ENCODE data around the gene NAALADL2. TPM values are rescaled to one million over a fixed set of nuclear protein-coding genes. Genes with fewer than 3 reads are reported as not detected.

The NAALADL2 gene
- total and polyA plus RNA-seq, 9 of the 15 experiments (the other 6 are each of a cell fraction or from before 2014, with no cell fraction given), result 0.29 to 1.1 (median 0.79) TPM; not detected in 1

- Histone ChIP-seq H3K27ac (ENCODE audit: extremely low read depth, low read depth, low read length) (no peak overlapping the region), H4K20me1 (replicated peaks; ENCODE audit: control insufficient read depth, insufficient read depth, low read length) (no peaks in the 10 kb centered on the region), H3K36me3 (ENCODE audit: control insufficient read depth, insufficient read depth, low read length) (no peaks in the 10 kb centered on the region), H3K27me3 (ENCODE audit: control insufficient read depth in 2 of 2, insufficient read depth in 2 of 2, low read length in 2 of 2) (no peaks in the 10 kb centered on the region), H2AFZ (ENCODE audit: low read depth, low read length) (no peak overlapping the region), H3K4me2 (ENCODE audit: insufficient read depth, low read length) (no peak overlapping the region), H3K9ac (ENCODE audit: insufficient read depth in 1 of 2, low read depth in 2 of 2, low read length in 2 of 2) (no peak overlapping the region), H3K9me1 (ENCODE audit: control insufficient read depth, insufficient read depth, low read length) (no peaks in the 10 kb centered on the region), H3K4me3 (no peak overlapping the region), H3K79me2 (ENCODE audit: control insufficient read depth, insufficient read depth, low read length) (no peaks in the 10 kb centered on the region), H3K4me1 (replicated peaks in 1 of 2; ENCODE audit: control insufficient read depth in 2 of 2, insufficient read depth in 2 of 2, low read length in 2 of 2) (no peaks in the 10 kb centered on the region), H3K9me3 (replicated peaks; ENCODE audit: control insufficient read depth, insufficient read depth, low read depth, low read length) (no peaks in the 10 kb centered on the region; the same call in 1 of the 2 replicates)
- no TSS peak for BruUV-seq (replicated peaks)
- intact Hi-C loops (cut with micrococcal nuclease) (no loop called here), in situ Hi-C loops (cut with MboI) (no loop called here)
- DNase-seq (ENCODE audit: extremely low read depth in 1 of 4, low spot score in 3 of 4), result no peak
- POLR2A ChIA-PET, result no interaction called here
- no peak for ATAC-seq
- no peak for FAIRE-seq
- WGBS (ENCODE audit: insufficient coverage, low coverage, missing lambda C conversion rate), result 0% methylated on average over 1 of the region's 1 CpG
- CTCF ChIA-PET (ENCODE audit: low intra/inter-chr PET ratio), result no interaction called here
- no peak for TF ChIP-seq ZNF717 (CRISPR knock-in tag; IDR thresholded peaks at IDR 0.05)
- TF ChIP-seq, protein P1, sequence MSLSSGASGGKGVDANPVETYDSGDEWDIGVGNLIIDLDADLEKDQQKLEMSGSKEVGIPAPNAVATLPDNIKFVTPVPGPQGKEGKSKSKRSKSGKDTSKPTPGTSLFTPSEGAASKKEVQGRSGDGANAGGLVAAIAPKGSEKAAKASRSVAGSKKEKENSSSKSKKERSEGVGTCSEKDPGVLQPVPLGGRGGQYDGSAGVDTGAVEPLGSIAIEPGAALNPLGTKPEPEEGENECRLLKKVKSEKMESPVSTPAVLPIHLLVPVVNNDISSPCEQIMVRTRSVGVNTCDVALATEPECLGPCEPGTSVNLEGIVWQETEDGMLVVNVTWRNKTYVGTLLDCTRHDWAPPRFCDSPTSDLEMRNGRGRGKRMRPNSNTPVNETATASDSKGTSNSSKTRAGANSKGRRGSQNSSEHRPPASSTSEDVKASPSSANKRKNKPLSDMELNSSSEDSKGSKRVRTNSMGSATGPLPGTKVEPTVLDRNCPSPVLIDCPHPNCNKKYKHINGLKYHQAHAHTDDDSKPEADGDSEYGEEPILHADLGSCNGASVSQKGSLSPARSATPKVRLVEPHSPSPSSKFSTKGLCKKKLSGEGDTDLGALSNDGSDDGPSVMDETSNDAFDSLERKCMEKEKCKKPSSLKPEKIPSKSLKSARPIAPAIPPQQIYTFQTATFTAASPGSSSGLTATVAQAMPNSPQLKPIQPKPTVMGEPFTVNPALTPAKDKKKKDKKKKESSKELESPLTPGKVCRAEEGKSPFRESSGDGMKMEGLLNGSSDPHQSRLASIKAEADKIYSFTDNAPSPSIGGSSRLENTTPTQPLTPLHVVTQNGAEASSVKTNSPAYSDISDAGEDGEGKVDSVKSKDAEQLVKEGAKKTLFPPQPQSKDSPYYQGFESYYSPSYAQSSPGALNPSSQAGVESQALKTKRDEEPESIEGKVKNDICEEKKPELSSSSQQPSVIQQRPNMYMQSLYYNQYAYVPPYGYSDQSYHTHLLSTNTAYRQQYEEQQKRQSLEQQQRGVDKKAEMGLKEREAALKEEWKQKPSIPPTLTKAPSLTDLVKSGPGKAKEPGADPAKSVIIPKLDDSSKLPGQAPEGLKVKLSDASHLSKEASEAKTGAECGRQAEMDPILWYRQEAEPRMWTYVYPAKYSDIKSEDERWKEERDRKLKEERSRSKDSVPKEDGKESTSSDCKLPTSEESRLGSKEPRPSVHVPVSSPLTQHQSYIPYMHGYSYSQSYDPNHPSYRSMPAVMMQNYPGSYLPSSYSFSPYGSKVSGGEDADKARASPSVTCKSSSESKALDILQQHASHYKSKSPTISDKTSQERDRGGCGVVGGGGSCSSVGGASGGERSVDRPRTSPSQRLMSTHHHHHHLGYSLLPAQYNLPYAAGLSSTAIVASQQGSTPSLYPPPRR (CRISPR knock-in tag; IDR thresholded peaks at IDR 0.05; ENCODE audit: borderline replicate concordance), result no peak
- TF ChIP-seq MEF2D (tag; conservative IDR thresholded peaks at IDR 0.05; ENCODE audit: low read depth), result no peak
- no peak for TF ChIP-seq ZNF12 (CRISPR knock-in tag; IDR thresholded peaks at IDR 0.05)
- TF ChIP-seq, protein P2, sequence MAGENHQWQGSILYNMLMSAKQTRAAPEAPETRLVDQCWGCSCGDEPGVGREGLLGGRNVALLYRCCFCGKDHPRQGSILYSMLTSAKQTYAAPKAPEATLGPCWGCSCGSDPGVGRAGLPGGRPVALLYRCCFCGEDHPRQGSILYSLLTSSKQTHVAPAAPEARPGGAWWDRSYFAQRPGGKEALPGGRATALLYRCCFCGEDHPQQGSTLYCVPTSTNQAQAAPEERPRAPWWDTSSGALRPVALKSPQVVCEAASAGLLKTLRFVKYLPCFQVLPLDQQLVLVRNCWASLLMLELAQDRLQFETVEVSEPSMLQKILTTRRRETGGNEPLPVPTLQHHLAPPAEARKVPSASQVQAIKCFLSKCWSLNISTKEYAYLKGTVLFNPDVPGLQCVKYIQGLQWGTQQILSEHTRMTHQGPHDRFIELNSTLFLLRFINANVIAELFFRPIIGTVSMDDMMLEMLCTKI (IDR thresholded peaks at IDR 0.05; ENCODE audit: partially characterized antibody), result no peak
- TF ChIP-seq, protein P3, sequence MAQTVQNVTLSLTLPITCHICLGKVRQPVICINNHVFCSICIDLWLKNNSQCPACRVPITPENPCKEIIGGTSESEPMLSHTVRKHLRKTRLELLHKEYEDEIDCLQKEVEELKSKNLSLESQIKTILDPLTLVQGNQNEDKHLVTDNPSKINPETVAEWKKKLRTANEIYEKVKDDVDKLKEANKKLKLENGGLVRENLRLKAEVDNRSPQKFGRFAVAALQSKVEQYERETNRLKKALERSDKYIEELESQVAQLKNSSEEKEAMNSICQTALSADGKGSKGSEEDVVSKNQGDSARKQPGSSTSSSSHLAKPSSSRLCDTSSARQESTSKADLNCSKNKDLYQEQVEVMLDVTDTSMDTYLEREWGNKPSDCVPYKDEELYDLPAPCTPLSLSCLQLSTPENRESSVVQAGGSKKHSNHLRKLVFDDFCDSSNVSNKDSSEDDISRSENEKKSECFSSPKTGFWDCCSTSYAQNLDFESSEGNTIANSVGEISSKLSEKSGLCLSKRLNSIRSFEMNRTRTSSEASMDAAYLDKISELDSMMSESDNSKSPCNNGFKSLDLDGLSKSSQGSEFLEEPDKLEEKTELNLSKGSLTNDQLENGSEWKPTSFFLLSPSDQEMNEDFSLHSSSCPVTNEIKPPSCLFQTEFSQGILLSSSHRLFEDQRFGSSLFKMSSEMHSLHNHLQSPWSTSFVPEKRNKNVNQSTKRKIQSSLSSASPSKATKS (CRISPR knock-in tag; IDR thresholded peaks at IDR 0.05), result no peak
- no peak for TF ChIP-seq NBN (IDR thresholded peaks at IDR 0.05; ENCODE audit: low read depth)
- TF ChIP-seq NR2C2 (CRISPR knock-in tag; IDR thresholded peaks at IDR 0.05), result no peak
- TF ChIP-seq NR2C2 (tag; IDR thresholded peaks at IDR 0.05), result no peak
- no peak for TF ChIP-seq AFF1 (IDR thresholded peaks at IDR 0.05; ENCODE audit: low read depth in 1 of 2, partially characterized antibody in 2 of 2)
Measured at GRCh38 chr3:175005193-175005592, 146.1 kb downstream of the NAALADL2 start.
